GM12872 (cell line): ENCODE measurements around the gene R3HDM4.
A peak's percentile ranks its signal among the peaks of the same experiment; 100 is the strongest.

ENCODE experiments used
- TF ChIP-seq, protein P1 (sequence below): IDR thresholded peaks from 3 replicates; pipeline ENCODE4 v1.5.1; 2011; ENCODE audit warnings: low read depth, mild to moderate bottlenecking, low read length, moderate library complexity; ENCODE audit not compliant: insufficient read depth

The R3HDM4 gene

DNA sequence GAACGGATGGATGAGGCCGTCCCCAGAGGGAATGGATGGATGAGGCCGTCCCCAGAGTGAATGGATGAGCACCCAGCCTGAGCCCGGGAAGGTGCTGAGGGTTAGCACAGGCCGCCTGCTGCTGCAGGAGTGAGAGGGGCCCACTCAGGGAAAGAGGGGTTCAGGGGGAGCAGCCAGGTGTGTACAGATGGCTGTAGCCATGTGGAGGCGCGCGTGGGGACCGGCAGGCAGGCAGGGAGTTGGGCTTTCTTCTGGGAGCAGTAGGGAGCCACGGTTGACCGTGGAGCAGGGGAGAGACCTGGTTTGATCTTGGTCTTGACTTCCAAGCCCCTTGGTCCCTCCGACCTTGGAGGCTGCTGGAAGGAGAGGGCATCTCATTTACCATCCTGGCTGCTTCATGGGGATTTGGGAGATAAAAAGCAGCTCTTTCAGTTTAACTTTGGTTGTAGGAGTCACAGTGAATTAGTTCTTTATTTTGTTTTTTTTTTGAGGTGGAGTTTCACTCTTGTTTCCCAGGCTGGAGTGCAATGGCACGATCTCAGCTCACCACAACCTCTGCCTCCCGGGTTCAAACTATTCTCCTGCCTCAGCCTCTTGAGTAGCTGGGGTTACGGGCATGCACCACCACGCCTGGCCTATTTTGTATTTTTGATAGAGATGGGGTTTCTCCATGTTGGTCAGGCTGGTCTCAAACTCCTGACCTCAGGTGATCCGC, 37.5 kb upstream of the R3HDM4 start:
- TF ChIP-seq, protein P1, sequence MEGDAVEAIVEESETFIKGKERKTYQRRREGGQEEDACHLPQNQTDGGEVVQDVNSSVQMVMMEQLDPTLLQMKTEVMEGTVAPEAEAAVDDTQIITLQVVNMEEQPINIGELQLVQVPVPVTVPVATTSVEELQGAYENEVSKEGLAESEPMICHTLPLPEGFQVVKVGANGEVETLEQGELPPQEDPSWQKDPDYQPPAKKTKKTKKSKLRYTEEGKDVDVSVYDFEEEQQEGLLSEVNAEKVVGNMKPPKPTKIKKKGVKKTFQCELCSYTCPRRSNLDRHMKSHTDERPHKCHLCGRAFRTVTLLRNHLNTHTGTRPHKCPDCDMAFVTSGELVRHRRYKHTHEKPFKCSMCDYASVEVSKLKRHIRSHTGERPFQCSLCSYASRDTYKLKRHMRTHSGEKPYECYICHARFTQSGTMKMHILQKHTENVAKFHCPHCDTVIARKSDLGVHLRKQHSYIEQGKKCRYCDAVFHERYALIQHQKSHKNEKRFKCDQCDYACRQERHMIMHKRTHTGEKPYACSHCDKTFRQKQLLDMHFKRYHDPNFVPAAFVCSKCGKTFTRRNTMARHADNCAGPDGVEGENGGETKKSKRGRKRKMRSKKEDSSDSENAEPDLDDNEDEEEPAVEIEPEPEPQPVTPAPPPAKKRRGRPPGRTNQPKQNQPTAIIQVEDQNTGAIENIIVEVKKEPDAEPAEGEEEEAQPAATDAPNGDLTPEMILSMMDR = no peak

DNA sequence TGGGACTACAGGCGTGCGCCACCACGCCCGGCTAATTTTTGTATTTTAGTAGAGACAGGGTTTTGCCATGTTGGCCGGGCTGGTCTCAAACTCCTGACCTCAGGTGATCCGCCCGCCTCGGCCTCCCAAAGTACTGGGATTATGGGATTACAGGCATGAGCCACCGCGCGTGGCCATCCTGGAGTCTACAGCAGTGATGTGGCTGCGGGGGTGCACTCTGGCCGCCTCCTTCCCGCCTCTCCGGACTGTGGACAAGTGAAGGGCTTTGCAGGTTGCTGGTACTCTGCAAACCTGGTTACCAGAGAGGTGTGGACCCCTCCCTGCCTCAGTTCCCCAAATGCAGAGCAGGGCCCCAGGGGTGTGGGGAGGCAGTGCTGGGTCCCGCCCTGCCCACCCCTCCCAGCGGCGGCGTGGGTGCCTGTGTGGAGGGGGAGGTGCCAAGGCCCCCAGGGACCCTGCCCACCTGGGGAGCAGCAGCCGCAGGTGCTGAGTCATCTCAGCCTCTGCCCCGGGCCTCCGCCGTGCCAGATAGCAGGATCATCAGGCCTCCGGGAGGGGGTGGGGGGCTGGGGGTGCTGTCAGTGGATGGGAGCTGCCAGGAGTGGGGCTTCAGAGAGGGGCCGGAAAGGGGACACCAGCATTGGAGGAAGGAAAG, 36.0 kb upstream of the R3HDM4 start:
- TF ChIP-seq, protein P1 = no peak

DNA sequence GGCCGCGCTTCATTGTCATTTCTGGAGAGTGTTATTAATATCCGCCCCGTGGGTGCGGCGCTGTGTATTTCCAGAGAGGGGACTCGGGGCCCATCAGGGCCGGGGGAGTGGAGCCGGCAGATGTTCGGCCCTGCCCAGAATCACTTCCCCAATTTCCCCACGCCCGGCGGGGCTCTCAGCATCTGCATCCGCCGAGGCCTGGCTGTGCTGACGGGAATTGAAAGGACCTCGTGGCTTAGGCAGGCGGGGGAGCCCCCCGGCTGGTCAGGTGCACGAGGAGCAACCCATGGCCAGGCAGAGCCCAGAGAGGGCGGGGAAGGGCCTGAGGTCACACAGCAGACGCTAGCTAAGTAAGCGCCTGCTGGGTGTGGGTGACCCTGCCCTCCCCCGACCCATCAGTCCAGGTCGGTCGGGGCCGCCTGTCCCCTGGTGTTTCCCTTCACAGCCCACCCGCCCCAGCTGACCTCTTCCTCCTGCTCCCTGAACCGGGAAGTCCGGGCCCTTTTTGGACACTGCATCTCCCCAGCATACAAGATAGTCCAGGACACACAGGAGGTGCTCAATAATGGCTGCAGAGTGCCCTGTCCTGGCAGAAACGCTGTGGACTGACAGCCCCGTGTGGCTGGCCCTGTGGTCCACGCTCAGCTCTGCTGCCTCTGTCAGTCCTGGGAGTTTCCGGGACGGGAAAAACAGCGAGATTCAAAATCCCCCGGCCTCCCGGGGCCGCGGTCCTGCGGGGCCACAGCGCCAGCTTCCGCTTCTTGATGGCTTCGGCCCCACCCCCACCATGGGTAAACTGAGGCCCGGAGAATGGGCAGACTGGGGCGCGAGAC, 34.9 kb upstream of the R3HDM4 start:
- TF ChIP-seq, protein P1 = no peak

DNA sequence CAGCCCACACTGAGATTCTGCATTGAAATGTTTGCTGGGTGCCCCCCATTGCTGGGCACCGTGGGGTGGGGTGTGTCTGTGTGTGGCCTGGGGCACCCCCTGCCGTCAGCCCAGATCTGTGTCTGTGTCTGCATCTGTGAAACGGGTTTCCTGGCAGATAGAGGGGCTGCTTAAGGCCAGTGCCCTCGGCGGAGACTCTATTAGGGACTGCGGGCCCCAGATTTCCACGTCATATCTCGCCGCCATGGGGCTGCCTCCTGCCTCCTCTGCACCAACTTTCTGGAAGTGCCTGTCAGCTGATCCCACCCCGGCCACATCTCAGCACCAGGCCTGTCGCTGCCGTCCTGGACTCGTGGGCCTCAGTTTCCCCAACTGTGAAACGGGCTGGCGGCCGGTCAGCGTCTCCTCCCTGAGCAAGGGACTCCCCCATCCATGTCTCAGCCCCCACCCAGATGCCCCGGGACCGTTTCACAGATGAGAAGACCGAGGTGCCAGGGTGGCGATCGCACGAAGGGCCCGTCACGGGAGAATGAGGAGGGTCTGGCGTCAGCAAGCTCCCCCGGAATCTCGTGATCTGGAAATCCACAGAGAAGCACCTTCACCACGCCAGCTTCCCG, 34.2 kb upstream of the R3HDM4 start:
- TF ChIP-seq, protein P1 = peak; percentile 39

DNA sequence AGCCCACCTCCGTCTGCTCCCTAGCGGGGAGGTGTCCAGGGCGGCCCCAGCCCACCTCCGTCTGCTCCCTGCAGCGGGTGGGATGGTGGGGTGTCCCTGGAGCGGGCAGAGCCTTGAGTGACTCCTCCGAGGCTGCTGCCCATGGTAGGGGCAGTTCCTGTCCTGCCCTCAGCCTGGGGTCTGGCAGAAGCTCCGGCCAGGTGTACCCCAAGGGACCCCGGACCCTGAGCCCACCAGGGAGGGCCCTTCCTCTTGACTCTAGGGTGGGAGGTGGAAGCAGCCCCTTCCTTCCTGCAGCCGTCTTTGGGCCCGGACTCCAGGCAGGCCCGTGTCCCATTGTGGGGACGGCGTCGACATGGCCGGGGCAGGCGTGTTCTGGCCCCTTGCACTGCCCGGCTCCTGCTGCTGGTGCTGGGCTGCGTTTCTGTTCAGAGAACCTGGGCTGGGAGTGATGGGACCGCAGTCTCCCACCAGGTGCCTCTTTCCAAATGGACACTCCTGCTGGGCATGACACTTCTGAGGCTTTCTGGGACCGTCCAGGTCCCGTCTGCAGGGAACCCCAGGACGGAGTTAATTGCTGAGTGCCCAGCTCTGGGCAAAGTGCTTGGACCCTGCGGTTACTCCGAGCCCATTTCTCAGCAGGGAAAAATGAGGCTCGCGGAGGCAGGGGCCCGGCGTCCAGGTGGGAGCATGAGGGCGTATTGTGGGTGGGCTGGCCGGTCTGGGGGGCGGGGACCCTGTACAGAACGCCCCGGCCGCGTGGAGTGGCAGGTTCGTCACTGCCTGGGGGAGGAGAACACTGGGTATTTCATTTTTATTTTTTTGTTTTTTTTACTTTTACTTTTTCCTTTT, 32.6 kb upstream of the R3HDM4 start:
- TF ChIP-seq, protein P1 = no peak

DNA sequence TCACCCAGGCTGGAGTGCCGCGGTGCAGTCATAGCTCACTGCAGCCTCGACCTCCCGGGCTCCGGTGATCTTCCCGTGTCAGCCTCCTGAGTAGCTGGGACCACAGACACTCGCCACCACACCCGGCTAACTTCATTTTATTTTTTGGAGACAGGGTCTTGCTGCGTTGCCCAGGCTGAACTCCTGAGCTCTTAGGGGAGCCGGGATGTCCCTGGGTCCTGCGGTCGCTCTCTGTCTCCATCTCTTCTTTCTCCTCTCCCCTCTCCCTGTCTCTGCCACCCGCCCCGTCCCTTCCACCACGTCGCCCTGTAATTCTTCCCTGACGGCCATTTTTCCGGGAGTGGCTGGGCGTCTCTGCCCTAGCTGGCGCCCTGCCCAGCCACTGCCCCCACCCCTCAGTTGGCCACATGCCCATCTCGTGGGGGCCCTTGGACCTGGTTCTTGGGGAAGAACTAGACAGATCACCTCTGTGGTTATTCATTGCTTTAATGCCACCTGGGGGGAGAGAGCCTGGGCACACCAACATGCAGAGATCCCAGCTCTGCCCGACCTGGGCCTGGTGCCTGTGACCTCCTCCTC, 31.7 kb upstream of the R3HDM4 start:
- TF ChIP-seq, protein P1 = no peak
